Measurements from ENCODE around the gene TRIM2. TPM values are rescaled to one million over a fixed set of nuclear protein-coding genes. Genes with fewer than 3 reads are reported as not detected.

Gene TRIM2
- total RNA-seq, 4 donors from 2014 or later: 5.8 to 18.9 (median 14.9) TPM

GRCh38 chr4:153228512-153229140 is 24.4 kb downstream of the TRIM2 start:
- TF ChIP-seq CTCF (IDR thresholded peaks at IDR 0.05) (no peak), POLR2A (IDR thresholded peaks at IDR 0.05) (no peak)
- 63 to 79% methylated on average over 6 of the region's 6 CpGs for WGBS, 2 donors
- DNase-seq: no peak
- intact Hi-C loops (cut with DNase I): no loop called here
- no peak overlapping the region for H3K27ac ChIP-seq
- no peaks in the 10 kb centered on the region for H3K27me3 ChIP-seq
- no peak overlapping the region for H3K4me3 ChIP-seq
- H3K36me3 ChIP-seq: no peaks in the 10 kb centered on the region
- H3K4me1 ChIP-seq: peaks cover 2 to 52% (median 19%) of the 10 kb centered on the region in 3 donors
- H3K9me3 ChIP-seq: no peaks in the 10 kb centered on the region

- Histone ChIP-seq H3K27ac (no peak overlapping the region), H3K4me1 (peaks cover 0 to 52% (median 21%) of the 10 kb centered on the region in 3 donors), H3K27me3 (no peaks in the 10 kb centered on the region), H3K36me3 (no peaks in the 10 kb centered on the region), H3K9me3 (no peaks in the 10 kb centered on the region), H3K4me3 (no peak overlapping the region)
- WGBS, 2 donors: 83 to 85% methylated on average over 5 of the region's 5 CpGs
- TF ChIP-seq POLR2A (IDR thresholded peaks at IDR 0.05) (no peak), CTCF (IDR thresholded peaks at IDR 0.05) (no peak)
- DNase-seq: no peak
- intact Hi-C loops (cut with DNase I): no loop called here
These were observed 25.3 kb downstream of the TRIM2 start for GRCh38 chr4:153229545-153229944.

GRCh38 chr4:153232768-153233167 is 28.5 kb downstream of the TRIM2 start:
- no peak for TF ChIP-seq POLR2A (IDR thresholded peaks at IDR 0.05)
- no peak for TF ChIP-seq CTCF (IDR thresholded peaks at IDR 0.05)
- H3K27ac ChIP-seq: no peak overlapping the region
- H3K9me3 ChIP-seq: no peaks in the 10 kb centered on the region
- H3K4me3 ChIP-seq: no peak overlapping the region
- intact Hi-C loops (cut with DNase I): no loop called here
- no peaks in the 10 kb centered on the region for H3K27me3 ChIP-seq
- 62 to 81% methylated on average over 3 of the region's 3 CpGs for WGBS, 2 donors
- H3K4me1 ChIP-seq: peaks cover 0 to 36% (median 25%) of the 10 kb centered on the region in 3 donors
- H3K36me3 ChIP-seq: no peaks in the 10 kb centered on the region
- DNase-seq: no peak

GRCh38 chr4:153233761-153234371 is 29.6 kb downstream of the TRIM2 start:
- no peak for TF ChIP-seq CTCF (IDR thresholded peaks at IDR 0.05)
- H3K4me1 ChIP-seq: peaks cover 0 to 30% (median 21%) of the 10 kb centered on the region in 3 donors
- H3K27ac ChIP-seq: no peak overlapping the region
- H3K27me3 ChIP-seq: no peaks in the 10 kb centered on the region
- intact Hi-C loops (cut with DNase I): no loop called here
- no peaks in the 10 kb centered on the region for H3K36me3 ChIP-seq
- no peaks in the 10 kb centered on the region for H3K9me3 ChIP-seq
- no peak overlapping the region for H3K4me3 ChIP-seq
- DNase-seq: no peak
- 16 to 17% methylated on average over 5 of the region's 5 CpGs for WGBS, 2 donors

GRCh38 chr4:153234885-153235284 is 30.6 kb downstream of the TRIM2 start:
- intact Hi-C loops (cut with DNase I): no loop called here
- Histone ChIP-seq H3K27ac (no peak overlapping the region), H3K27me3 (no peaks in the 10 kb centered on the region), H3K9me3 (no peaks in the 10 kb centered on the region), H3K4me3 (no peak overlapping the region), H3K4me1 (peaks cover 0 to 26% (median 21%) of the 10 kb centered on the region in 3 donors), H3K36me3 (no peaks in the 10 kb centered on the region)
- no peak for TF ChIP-seq CTCF (IDR thresholded peaks at IDR 0.05)
- TF ChIP-seq POLR2A (IDR thresholded peaks at IDR 0.05): no peak
- DNase-seq: no peak
- 75 to 83% methylated on average over 2 of the region's 2 CpGs for WGBS, 2 donors
